DOHH2 (cell line): ENCODE results near the gene SLC16A13.

Experiments used
- EZH2phosphoT487 ChIP-seq: fragments of 200-600 bp; sonication (generic); IDR thresholded peaks from 2 replicates; pipeline ENCODE4 v1.6.1; 2017; ENCODE audit warnings: borderline replicate concordance, mild to moderate bottlenecking, antibody characterized with exemption, low read length, moderate library complexity, mixed read lengths
- TF ChIP-seq, protein P1 (sequence below): fragments of 200-600 bp; sonication (generic); IDR thresholded peaks from one replicate; pipeline ENCODE4 v1.5.1; 2014; ENCODE audit warnings: antibody characterized with exemption, mild to moderate bottlenecking, low read depth, low read length; ENCODE audit not compliant: poor library complexity, severe bottlenecking

DNA sequence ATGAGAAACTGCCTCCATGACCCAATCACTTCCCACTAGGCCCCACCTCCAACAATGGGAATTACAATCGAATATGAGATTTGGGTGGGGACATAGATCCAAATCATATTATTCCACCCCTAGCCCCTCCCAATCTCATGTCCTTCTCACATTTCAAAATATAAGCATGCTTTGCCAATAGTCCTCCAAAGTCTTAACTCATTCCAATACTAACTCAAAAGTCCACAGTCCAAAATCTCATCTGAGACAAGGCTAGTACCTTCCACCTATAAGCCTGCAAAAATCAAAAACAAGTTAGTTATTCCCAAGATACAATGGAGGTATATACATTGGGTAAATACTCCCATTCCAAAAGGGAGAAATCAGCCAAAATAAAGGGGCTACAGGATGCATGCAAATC, 31.4 kb downstream of the SLC16A13 start:
- TF ChIP-seq, protein P1, sequence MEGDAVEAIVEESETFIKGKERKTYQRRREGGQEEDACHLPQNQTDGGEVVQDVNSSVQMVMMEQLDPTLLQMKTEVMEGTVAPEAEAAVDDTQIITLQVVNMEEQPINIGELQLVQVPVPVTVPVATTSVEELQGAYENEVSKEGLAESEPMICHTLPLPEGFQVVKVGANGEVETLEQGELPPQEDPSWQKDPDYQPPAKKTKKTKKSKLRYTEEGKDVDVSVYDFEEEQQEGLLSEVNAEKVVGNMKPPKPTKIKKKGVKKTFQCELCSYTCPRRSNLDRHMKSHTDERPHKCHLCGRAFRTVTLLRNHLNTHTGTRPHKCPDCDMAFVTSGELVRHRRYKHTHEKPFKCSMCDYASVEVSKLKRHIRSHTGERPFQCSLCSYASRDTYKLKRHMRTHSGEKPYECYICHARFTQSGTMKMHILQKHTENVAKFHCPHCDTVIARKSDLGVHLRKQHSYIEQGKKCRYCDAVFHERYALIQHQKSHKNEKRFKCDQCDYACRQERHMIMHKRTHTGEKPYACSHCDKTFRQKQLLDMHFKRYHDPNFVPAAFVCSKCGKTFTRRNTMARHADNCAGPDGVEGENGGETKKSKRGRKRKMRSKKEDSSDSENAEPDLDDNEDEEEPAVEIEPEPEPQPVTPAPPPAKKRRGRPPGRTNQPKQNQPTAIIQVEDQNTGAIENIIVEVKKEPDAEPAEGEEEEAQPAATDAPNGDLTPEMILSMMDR = no peak
- no peak for TF ChIP-seq EZH2phosphoT487
